ENCODE measurements around the gene CBLC.

Gene CBLC

DNA sequence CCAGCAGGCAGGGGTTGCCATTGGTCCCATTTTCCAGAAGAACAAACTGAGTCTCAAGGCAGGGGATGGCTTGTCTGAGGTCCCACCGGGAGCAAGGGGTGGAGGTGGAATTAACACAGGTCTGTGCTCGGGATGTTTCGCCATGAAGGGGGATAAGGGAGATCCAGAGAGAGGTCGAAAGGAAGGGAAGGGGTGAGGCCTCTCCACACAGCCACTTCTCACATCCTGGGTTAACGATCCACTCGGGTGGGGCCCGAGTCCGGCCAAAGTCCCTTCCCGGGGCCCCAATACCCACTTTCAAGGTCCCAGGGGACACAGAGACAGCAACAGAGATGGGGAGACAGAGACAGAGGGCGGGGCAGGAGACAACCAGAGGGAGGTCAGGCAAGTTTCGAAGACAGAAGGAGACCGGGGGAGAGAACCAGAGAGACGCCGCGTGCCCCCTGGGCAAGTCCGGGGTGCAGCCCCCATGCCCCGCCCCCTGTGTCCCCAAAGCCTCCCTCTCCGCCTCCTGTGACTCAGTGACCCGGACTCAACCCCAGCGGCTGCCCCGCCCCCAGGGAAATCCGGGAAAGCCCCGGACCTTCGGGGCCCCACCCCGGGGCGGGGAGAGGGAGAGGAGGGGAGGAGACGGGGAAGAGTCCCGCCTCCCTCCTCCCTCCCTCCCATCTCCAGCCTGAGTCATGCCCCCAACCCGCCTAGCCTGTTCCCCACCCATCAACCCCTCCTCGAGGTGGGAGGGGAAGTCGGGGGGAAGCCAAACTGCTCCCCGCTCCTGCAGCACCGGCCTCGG is 30.5 kb upstream of the CBLC start:
- DNase-seq = peak; percentile 83 to 90 (median 88)

DNA sequence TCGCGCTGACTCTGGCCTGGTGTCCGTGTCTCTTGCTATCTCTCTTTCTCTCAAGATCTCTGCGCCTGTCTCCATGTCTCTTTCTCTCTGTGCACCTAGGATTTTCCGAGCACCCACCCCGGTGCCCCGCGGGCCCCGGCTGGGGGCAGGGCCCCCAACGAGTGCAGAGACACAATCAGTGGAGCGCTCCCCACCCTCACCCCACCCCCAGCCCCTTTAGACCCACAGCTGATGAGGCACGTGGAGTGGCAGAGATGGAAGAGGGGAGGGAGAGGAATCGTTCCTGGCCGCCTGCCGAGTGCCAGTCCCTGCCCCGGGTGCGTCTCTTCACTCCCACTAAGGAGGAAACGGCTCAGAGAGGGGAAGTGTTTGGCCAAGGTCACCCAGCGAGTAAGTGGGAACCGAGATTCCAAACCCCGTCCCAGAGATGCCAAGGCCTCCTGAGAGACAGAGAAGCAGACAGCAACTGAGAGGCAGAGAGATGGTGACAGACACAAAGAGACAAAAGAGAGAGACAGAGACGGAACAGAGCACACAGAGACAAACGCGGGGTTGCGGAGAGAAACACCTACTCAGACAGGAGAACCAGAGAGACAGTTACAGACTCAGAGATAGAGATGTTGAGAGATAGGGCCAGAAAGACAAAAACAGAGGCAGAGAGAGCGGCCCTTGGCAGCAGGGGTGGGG is 29.8 kb upstream of the CBLC start:
- DNase-seq = peak in 2 of 5 donors; percentile 23 to 28

DNA sequence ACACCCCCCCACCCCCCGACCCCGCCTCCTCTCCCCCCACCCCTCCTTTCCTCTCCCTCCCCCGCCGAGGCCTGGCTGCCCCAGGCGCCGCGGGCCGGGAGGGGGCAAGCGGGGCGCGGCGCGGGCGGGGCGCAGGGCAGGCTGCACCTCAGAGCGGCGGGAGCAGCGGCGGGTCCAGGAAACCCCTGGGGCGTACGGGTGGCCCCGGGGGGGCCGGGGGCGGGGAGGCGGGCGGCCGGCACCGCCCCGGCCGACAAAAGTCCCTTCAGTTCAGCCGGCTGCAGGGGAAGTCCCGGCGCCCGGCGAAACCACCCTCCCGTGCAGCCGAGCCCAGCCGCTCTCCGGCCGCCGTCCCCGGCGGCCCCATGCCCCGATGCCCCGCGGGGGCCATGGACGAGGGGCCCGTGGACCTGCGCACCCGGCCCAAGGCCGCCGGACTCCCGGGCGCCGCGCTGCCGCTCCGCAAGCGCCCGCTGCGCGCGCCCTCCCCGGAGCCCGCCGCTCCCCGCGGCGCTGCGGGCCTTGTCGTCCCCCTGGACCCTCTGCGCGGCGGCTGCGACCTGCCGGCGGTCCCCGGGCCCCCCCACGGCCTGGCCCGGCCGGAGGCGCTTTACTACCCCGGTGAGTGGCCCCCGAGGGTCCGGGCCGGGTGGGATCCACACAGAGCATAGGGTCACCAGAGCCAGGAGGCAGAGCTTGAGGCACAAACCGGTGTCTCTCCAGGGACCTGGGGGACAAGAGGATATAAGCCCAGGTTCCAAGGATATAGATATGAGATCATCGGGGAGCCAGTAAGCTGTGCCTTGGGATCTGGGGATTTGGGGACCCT is 29.1 kb upstream of the CBLC start, which contains the start of gene BCL3:
TSS of gene BCL3 (plus strand) at position 283 of the 829 bp plus-strand sequence. CDS start at position 366, 83 bp downstream.
- peak; percentile 53 to 84 (median 73) for DNase-seq

DNA sequence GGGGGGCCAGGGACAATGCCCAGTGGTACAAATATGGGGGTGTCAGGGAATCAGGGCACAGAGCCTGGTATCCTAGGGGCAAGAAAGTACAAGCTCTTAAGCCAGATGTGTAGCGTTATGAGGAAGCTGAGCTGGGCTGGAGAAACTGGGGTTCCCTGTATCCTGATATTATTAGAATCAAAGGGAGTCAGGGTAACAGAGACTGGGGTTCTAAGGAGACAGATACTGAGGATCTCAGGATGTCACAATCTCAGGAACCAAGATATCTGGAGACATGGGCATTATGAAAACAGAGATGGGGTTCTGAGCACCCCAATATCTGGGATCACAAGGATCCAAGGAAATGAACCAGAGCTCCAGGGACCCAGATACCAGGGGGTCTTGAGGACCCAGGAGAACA is 28.4 kb upstream of the CBLC start:
- no peak for DNase-seq

DNA sequence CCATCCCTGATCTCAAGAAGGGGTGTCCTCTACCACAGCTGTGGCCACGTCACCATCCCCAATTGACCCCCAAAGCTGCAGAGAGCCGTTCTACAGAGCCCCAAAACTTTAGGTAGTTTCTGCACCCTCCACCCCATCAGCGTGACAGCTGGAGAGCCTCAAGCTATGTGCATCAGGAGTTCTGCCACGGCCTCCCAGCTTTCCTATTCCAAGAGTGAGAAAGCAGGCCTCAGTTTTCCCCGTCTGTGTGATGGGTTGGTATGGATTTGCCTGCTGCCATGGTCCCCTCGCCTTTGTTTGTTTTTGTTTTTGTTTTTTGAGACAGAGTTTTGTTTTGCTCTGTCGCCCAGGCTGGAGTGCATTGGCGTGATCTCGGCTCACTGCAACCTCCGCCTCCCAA is 27.7 kb upstream of the CBLC start:
- no peak for DNase-seq

DNA sequence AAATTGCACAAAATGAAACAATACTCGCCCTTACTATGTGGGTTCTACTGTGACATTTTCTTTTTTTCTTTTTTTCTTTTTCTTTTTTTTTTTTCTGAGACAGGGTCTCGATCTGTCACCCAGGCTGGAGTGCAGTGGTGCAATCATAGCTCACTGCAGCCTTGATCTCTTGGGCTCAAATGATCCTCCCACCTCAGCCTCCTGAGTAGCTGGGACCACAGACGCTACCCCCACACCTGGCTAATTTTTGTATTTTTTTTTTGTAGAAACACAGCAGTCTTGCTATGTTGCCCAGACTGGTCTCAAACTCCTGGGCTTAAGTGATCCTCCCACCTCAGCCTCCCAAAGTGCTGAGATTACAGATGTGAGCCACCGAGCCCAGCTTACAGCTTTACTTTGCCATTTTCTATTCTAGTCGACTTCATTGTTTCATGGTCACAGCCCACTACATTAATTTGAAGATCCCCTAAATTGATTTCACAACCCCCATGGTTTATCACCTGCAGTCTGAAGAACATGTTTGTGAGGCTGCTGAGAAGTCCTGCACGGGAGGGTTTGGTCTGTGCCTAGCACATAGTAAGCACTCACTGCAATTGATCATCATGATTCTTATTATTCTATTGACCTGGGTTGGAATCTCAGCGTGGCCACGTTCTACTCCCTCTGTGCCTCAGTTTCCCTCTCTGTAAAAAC is 25.4 kb upstream of the CBLC start:
- peak in 1 of 5 donors; percentile 28 for DNase-seq

DNA sequence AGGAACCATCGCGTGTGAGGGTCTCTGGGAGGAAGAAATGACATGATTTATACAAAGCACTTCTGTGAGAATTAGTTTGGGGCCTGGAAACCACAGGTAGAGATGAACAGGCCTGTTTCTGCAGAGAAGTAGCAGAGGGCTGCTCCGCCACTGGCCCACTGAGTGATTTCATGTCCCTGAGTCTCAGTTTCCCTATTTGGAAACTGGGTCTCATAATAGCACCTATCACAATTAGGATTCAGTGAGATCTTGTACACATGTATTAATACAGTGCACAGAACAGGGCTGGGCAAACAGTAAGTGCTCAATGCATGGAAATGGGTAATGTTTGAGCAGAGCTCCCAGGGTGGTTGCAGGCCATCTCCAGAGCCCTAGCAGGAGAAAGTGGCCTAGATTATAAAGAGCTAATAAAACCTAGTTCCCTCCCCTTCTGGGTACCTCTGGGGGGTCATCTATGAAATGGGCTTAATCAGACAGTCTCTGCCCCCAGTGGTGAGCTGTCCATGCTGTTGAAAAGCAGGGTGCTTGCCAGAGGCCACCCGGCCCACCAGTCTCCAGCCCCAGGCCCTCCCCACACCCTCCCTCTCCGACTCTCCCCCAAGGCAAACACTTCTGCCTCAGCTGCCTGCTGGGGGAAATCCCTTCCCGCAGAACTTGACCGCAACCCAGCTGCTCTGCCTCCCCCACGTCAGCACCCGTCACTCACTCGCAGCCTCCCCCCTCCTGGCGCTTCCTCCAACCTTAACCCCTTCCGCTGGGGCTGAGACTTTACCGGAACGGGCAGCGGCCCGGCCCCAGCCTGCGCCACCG is 24.7 kb upstream of the CBLC start:
- DNase-seq = peak; percentile 92 to 99 (median 92)

DNA sequence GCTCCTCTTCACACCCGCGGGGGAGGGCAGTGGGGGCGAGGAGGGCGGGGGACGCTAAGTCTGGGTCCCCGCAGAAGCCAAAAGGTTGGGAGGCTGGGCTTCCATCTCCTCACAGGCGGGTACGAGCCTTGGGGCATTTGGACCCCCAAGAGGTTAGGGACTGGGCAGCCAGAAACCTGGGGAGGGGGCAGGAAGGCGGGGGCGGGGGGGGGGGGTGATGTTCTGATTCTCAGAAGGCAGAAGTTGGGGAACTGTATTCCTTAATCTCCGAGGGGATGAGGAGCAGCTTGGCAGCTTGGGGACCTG is 24.1 kb upstream of the CBLC start:
- no peak for DNase-seq

DNA sequence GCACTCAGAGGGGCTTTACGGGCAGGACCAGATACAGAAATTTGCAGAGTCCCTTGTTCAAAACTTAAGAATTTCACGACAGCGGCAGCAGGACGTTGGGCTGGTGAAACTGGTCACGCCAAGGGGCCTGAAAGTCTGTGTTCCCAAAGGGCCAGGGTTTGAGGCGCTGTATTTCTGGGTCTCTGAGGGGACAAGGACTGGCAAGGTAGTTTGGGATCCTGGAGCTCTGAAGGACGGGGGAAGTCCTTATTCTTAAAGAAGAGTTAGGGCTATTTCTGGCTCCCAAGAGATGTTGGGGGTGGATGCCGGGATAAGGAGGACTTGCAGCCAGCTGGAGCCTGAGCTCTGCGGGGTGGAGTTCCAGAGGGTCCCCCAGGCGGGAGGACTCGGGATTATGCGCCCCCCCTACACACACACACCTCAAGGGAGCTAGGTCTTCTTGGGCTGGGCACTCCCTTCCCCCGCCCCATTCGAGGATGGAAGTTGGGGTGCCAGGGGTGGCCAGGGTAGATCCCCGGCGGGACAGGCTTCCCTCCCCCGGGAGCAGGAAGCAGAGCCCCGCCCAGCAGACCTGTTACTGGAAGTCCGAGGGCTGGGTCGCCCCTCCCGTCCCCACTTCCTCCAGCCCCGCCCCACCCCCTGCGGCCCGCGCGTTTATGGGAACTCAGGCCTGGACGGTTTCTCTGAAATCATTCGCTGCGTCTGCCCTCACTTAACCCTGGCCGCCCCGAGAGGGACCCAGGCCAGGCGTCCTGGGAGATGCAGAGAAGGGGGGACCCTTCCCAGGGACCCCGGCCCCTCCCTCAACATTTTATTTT is 23.5 kb upstream of the CBLC start:
- peak; percentile 34 to 95 (median 42) for DNase-seq

DNA sequence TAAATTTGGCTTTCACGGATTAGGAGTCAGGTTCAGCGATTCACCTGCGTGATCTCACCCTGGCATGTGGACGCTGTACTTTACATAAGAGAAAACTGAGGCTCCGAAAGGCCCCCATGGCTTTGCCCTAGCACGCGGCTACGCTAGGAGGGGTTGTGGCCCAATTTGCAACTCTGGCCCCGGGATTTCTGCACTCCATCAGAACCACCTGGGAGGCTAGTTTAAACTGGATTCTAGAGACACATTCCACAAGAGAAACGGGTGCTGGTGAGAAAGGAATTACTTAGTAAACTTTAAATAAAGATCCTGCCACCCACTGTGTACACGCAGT is 23.0 kb upstream of the CBLC start:
- no peak for DNase-seq

DNA sequence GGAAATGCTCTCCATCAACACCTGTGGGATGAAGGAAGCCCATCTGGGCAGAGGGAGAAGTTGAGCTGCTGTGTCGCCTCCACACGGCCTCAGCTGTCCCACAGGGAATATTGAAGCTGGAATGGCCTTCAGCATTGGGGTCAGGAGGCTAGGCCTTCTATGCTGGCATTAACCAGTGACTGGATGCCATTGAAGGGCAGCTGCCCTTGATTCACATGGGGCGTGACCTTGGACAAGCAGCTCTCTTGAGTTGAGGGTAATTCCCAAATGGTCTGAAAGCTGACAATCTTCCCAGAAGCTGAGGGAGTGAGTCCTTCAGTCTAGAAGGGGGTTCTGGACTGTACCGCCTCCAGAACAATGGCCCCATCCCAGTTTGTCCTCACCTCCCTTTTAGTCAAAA is 22.5 kb upstream of the CBLC start:
- no peak for DNase-seq

DNA sequence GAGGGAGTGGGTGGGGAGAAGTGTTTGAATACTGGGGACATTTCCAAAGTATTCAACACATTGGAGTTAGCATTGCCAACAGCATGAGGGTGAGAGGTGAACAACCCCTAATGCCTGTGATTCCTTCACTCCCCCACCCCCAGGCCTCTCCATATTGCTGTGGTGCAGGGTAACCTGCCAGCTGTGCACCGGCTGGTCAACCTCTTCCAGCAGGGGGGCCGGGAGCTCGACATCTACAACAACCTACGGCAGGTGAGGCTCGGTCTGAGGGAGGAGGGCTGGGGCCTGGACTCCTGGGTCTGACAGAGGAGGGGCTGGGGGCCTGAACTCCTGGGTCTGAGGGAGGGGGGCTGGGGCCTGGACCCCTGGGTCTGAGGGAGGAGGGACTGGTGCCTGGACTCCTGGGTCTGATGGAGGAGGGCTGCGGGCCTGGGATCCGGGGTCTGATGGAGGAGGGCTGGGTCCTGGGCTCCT is 21.6 kb upstream of the CBLC start:
- DNase-seq = no peak

DNA sequence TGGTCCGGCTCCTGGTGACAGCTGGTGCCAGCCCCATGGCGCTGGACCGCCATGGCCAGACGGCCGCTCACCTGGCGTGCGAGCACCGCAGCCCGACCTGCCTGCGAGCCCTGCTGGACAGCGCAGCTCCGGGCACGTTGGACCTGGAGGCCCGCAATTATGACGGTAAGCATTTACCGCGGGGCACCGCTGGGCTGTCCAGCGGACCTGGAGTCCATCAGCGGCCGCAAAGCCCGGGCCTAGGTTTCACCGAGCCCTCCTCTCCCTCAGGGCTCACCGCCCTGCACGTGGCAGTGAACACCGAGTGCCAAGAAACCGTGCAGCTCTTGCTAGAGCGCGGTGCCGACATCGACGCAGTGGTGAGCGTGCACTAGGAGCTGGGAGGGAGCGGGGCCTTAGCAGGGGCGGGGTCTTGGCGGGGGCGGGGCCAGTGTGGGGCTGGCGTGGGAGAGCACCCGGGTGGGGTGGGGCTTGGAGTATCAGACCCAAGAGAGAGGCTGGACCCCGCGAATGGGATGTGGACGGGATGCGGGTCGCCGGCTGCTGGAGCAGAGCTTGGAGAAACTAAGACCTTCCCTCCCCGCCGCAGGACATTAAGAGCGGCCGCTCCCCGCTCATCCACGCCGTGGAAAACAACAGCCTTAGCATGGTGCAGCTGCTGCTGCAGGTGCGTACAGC is 20.5 kb upstream of the CBLC start:
- no peak for DNase-seq

DNA sequence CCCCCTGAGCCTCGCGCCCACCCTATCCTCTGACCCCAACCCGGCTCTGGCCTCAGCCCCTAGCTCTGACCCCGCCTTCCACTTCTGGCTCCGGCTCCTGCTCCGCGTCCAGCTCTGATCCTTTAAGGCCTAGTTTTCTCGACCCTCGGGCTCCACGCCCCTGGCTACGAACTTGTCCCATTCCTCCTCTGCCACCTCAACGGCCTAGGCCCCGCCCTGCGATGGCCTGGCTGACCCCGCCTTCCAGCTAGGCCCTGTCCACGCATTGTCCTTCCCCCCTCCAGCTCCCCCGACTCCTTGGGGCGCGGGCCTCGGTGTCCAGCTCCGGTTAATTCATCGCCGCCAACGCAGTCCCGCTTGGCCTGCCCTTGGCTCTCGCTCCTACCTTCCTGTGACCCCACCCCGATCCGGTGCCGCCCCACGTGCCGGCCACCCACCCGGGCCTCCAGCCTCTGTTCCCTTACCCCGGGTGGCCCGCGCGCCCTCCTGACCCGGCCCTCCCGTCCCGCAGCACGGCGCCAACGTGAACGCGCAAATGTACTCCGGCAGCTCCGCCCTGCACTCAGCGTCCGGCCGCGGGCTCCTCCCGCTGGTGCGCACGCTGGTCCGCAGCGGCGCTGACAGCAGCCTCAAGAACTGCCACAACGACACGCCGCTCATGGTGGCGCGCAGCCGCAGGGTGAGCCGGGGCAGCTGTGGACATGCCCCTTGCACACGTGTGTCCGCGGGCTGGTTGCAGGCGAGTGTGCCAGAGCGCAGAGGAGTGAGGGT is 19.8 kb upstream of the CBLC start:
- DNase-seq = no peak

DNA sequence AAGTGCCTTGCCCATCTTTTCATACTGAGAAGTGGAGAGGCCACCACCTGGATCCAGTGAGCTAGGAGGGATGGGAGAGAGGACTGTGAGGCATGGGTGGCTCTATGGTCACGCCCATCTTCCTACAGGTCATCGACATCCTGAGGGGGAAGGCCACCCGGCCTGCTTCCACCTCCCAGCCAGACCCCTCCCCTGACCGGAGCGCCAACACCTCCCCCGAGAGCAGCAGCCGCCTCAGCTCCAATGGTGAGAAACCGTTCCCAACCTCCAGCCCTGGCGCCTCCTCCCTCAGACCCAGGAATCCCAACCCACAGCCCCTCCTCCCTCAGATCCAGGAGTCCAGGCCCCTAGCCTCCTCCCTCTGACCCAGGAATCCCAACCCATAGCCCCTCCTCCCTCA is 19.1 kb upstream of the CBLC start:
- no peak for DNase-seq

DNA sequence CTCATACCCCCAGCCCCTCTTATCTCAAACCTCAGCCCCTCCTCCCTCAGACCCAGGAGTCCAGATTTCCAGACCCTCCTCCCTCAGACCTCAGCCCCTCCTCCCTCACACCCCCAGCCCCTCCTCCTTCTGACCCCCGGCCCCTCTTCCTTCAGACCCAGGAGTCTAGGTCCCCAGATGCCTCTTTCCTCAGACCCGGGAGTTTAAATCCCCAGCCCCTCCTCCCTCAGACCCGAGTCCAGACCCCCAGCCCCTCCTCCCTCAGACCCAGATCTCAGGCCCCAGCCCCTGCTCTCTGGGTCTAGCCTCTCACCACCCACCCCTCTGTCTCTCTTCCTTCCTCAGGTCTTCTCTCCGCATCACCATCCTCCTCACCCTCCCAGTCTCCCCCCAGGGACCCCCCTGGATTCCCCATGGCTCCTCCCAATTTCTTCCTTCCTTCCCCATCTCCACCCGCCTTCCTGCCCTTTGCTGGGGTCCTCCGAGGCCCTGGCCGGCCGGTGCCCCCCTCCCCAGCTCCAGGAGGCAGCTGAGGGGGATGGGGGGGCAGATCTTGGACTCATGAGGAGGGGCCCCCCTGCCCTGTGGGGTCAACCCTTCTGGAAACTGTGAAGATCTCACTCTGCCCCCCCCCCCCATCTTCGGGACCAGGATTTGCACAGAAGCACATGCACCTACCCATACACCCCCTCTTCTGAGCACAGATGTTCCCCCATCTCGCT is 18.4 kb upstream of the CBLC start:
- no peak for DNase-seq

DNA sequence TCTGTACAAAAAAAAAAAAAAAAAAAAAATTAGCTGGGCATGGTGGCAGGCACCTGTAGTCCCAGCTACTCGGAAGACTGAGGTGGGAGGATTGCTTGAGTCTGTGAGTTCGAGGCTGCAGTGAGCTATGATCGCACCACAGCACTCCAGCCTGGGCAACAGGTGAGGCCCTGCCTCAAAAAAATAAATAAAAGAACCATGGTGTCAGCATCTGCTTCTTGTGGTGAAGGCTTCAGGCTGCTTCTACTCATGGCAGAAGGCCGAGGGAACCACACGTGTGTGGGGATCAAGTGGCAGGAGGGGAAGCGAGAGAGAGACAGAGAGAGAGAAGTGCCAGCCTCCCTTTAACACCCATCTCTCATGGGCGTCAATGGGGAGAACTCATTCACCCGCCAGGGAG is 15.7 kb upstream of the CBLC start:
- DNase-seq = no peak

DNA sequence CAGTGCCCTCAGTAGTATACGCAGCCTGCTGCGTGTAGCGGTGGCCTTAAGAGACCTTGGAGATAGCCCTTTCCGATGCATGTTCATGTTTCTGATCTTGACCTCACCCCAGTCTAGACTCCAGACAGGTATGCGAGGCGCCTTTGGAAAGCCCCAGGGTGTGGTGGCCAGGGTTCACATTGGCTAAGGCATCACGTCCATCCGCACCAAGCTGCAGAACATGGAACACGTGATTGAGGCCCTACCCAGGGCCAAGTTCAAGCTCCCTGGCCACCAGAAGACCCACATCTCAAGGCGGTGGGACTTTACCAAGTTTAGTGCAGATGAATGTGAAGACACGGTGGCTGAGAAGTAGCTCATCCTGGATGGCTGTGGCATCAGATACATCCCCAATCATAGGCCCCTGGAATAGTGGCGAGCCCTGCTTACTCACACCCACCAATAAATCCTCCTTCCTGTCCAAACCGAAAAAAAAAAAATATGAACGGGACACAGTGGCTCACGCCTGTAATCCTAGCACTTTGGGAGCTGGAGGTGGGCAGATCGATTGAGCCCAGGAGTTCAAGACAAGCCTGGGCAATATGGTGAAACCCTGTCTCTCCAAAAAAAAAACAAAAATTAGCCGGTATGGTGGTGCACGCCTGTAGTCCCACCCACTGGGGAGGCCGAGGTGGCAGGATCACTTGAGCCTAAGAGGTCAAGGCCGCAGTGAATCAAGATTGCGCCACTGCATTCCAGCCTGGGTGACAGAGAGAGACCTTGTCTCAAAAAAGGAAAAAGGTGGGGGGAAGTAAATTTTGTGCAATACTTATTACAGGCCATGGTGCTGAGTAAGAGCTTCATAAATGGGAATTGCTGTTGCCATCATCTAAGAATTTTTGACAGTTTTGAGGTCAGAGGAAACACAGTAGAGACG is 12.4 kb upstream of the CBLC start:
- DNase-seq = no peak
